ENCODE data around the gene CTSZ.

GRCh38 chr20:59027741-59028320, 20.8 kb upstream of the CTSZ start:
- TF ChIP-seq CTCF (conservative IDR thresholded peaks at IDR 0.05; ENCODE audit: low read length) (no peak), EZH2phosphoT487 (IDR thresholded peaks at IDR 0.05; ENCODE audit: borderline replicate concordance) (no peak)
